Kidney epithelial cell (primary cell): ENCODE measurements around the gene CREB5. TPM values are rescaled to one million over a fixed set of nuclear protein-coding genes. Genes with fewer than 3 reads are reported as not detected.
A peak's percentile ranks its signal among the peaks of the same experiment; 100 is the strongest.

Experiments
- DNase-seq: peaks from one replicate; pipeline ENCODE4 v3.0.0-alpha.2; 2010; ENCODE audit warnings: low read depth
- H3K27me3 ChIP-seq: 2 replicates; pipeline ENCODE4 v1.6.0; 2011; ENCODE audit warnings: low read length; ENCODE audit not compliant: control insufficient read depth, insufficient read depth
- H3K36me3 ChIP-seq: 2 replicates; pipeline ENCODE4 v1.5.1; 2011; ENCODE audit warnings: low read length; ENCODE audit not compliant: control insufficient read depth, insufficient read depth
- H3K4me3 ChIP-seq: 2 replicates; pipeline ENCODE4 v1.5.1; 2011; ENCODE audit warnings: low read depth, mild to moderate bottlenecking, control low read depth, low read length
- total RNA-seq: library from RNA; depleted of rRNA; stranded (reverse); fragments of >200 nt; gene quantifications from 2 replicates; pipeline ENCODE4 v1.2.3, GENCODE V29; 2015
- TF ChIP-seq, protein P1 (sequence below): IDR thresholded peaks from 2 replicates; pipeline ENCODE4 v1.5.1; 2011; ENCODE audit warnings: mild to moderate bottlenecking, moderate library complexity, low read length, control low read depth, inconsistent platforms; ENCODE audit not compliant: insufficient read depth, poor library complexity, severe bottlenecking

The CREB5 gene
- total RNA-seq, 1 donor from 2014 or later, result 27.9 TPM

DNA sequence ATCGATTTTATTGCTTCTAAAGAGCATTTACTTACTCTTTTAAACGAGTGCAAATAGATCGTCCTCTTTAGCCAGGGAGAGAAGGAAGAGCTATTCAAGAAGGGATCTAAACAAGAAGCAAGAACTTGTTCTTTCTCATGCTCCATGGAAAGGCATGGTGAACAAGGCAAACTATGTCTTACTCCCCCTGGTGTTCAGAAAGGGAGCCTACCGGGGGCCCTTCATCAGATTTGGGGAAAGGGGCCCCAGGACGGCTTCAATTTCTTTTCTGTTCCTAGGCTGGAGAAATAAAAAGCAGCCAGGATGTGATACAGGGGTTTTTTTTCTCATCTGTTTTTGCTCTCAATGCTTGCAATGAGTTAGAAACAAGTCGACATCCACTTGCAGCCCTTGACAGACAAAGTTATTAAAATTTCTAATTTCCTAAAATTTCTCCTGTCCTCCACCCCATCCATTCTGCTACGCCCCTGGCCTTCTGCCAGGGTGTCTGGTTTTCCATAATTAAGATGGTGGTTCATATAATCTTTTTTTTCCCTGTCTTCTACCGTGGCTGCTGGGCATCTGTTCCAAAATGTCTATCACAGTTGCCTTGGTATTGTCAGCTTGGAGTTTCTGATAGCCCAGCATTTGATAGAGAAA, 214.4 kb downstream of the CREB5 start:
- no peak overlapping the region for H3K4me3 ChIP-seq
- DNase-seq, result no peak
- TF ChIP-seq, protein P1, sequence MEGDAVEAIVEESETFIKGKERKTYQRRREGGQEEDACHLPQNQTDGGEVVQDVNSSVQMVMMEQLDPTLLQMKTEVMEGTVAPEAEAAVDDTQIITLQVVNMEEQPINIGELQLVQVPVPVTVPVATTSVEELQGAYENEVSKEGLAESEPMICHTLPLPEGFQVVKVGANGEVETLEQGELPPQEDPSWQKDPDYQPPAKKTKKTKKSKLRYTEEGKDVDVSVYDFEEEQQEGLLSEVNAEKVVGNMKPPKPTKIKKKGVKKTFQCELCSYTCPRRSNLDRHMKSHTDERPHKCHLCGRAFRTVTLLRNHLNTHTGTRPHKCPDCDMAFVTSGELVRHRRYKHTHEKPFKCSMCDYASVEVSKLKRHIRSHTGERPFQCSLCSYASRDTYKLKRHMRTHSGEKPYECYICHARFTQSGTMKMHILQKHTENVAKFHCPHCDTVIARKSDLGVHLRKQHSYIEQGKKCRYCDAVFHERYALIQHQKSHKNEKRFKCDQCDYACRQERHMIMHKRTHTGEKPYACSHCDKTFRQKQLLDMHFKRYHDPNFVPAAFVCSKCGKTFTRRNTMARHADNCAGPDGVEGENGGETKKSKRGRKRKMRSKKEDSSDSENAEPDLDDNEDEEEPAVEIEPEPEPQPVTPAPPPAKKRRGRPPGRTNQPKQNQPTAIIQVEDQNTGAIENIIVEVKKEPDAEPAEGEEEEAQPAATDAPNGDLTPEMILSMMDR, result peak; percentile 59
- H3K36me3 ChIP-seq, result no peaks in the 10 kb centered on the region
- no peaks in the 10 kb centered on the region for H3K27me3 ChIP-seq

DNA sequence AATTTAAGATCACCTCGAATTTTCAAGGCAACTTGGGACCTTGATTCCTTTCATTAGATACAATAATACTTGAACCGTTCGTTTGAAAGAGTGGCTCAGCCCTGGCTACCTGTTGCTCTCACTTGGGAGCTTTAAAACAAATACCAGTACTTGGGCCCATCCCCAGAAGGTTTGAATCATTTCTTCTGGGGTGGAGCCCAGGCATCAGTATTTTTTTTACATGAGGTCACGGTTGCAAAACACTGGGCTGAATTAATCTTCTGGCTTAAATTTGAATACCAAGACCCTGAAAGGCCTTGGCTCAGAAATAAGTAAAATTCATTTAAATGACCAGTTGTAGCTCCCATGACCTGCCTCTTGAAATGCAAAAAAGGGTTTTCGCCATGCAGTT, 214.9 kb downstream of the CREB5 start:
- no peak for DNase-seq
- TF ChIP-seq, protein P1, result no peak
- Histone ChIP-seq H3K36me3 (no peaks in the 10 kb centered on the region), H3K4me3 (no peak overlapping the region), H3K27me3 (no peaks in the 10 kb centered on the region)

DNA sequence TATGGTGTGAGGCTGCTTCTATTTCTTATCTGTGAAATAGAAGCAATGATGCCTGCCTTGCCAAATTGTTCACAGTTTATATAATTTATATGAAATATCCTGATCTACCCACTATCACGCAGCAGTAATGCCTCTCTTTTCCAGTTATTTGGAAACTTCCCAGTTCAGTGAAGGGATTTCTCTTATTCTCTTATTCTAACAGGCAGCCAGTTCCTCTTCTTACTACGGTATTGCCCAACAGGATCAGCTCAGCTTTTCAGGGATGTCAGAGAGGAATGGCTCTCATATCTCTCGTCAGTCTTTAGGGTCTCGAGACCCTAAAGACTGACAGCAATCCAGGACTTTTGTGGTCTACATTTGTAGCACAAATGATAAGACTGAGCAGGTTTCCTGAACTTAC, 215.6 kb downstream of the CREB5 start:
- no peak for DNase-seq
- TF ChIP-seq, protein P1, result no peak
- H3K36me3 ChIP-seq, result no peaks in the 10 kb centered on the region

DNA sequence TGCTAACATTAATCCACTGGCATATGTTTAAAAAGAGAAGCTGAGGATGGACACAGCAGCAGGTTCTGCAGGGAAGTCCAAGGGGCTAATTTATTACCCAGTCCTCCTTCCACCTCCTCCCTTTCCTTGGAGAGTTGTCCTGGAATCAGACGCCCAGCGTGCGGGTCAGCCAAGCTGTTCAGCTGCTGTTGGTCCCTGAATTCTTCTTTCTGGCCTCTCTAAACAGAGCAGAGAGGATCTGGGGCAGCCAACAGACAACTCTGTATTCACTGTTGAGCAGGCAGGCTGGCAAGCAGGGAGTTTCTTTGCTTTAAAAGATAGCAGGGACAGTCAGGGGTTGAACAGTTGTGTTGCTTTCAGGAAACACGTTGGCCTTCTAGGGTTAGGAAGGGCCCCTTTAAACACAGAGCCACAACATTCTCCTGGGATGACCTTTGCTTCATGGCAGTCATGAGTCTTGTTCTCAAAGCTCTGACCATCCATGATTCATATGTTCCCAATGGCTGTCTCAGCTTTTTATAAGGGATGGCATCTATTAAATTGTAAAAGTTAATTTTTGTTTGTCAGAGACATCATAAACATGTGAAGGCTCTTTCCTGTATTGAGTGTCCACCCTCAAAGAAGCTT, 217.0 kb downstream of the CREB5 start:
- Histone ChIP-seq H3K27me3 (no peaks in the 10 kb centered on the region), H3K36me3 (no peaks in the 10 kb centered on the region), H3K4me3 (no peak overlapping the region)
- DNase-seq, result no peak
- TF ChIP-seq, protein P1, result no peak

More for the DNA sequence above, 215.6 kb downstream of the CREB5 start:
- no peak overlapping the region for H3K4me3 ChIP-seq
- H3K27me3 ChIP-seq, result no peaks in the 10 kb centered on the region

DNA sequence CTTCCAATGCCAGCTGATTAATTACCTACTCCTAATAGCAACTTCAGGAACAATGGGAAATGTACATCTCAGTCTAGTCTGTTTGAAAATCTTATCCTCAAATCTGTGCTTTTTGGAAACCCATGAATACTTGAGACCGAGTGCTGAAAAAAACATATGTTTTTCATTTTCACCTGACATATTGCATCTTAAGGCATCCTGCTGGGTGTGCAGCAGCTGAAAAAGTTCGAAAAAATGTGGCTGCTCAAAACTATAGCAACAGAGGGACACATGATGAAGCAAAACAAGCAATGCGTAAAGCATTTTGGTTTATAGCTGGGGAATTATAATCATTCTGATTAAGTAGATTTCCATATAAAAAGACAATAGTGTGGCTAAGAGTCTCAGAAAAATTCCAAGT, 218.0 kb downstream of the CREB5 start:
- H3K4me3 ChIP-seq, result no peak overlapping the region
- TF ChIP-seq, protein P1, result no peak
- no peak for DNase-seq
- no peaks in the 10 kb centered on the region for H3K27me3 ChIP-seq
- H3K36me3 ChIP-seq, result no peaks in the 10 kb centered on the region

DNA sequence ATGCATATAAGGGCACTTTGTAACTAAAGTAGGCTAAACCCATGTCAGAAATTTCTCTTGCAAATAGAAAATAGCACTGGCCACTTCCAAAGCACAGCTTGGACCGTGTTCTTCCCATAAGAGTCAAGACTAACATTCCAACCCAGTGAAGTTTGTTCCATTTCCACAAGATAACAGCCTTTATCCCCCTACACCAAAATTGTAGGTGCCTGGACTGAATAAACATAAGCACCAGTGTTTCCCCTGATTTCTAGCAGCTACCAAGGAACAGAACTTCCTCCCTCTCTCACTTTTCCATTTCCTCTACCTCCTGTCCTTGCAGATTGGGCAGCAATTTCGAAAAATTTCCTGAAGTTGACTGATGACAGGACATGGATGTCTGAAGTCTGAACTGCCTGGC, 219.7 kb downstream of the CREB5 start:
- DNase-seq, result no peak
- no peaks in the 10 kb centered on the region for H3K27me3 ChIP-seq
- H3K36me3 ChIP-seq, result no peaks in the 10 kb centered on the region
- H3K4me3 ChIP-seq, result no peak overlapping the region
- TF ChIP-seq, protein P1, result no peak
